Fibroblast of lung (primary cell): ENCODE measurements around the gene DMWD. TPM values are rescaled to one million over a fixed set of nuclear protein-coding genes. Genes with fewer than 3 reads are reported as not detected.
A peak's percentile ranks its signal among the peaks of the same experiment; 100 is the strongest.

ENCODE experiments used
- DNase-seq, 2 donors: peaks; one replicate each; pipeline versions ENCODE4 v3.0.0 to v3.0.0-alpha.2; 2010; ENCODE audit warnings: low read depth in 2 of 2
- H2AFZ ChIP-seq: 2 replicates; pipeline ENCODE4 v1.5.1; 2012; ENCODE audit warnings: low read length, control low read depth, inconsistent platforms
- H3K27ac ChIP-seq: 2 replicates; pipeline ENCODE4 v1.5.1; 2011; ENCODE audit warnings: low read length, control low read depth; ENCODE audit not compliant: insufficient read depth
- H3K27me3 ChIP-seq: 2 replicates; pipeline ENCODE4 v1.5.1; 2011; ENCODE audit warnings: mild to moderate bottlenecking, low read length; ENCODE audit not compliant: control insufficient read depth, insufficient read depth
- H3K36me3 ChIP-seq: 2 replicates; pipeline ENCODE4 v1.5.1; 2011; ENCODE audit warnings: low read length; ENCODE audit not compliant: control insufficient read depth, insufficient read depth
- H3K4me1 ChIP-seq: 2 replicates; pipeline ENCODE4 v1.5.1; 2011; ENCODE audit warnings: low read length; ENCODE audit not compliant: control insufficient read depth, insufficient read depth; ENCODE audit errors: extremely low read depth
- H3K4me2 ChIP-seq: 2 replicates; pipeline ENCODE4 v1.5.1; 2011; ENCODE audit warnings: low read length, control low read depth; ENCODE audit not compliant: insufficient read depth; ENCODE audit errors: extremely low read depth
- H3K4me3 ChIP-seq, 4 experiments: fragments of 200-600 bp in 1 of 4; sonication (generic) in 1 of 4; replicated peaks in 1 of 4; 2 replicates each; pipeline ENCODE4 v1.5.1; 2011 to 2016; ENCODE audit warnings: low read length in 4 of 4, low read depth in 3 of 4, mild to moderate bottlenecking in 3 of 4, control low read depth in 2 of 4, inconsistent platforms in 1 of 4, mixed read lengths in 1 of 4; ENCODE audit not compliant: insufficient read depth in 1 of 4; ENCODE audit errors: control extremely low read depth in 1 of 4
- H3K79me2 ChIP-seq: 2 replicates; pipeline ENCODE4 v1.5.1; 2012; ENCODE audit warnings: mild to moderate bottlenecking, low read length, inconsistent platforms; ENCODE audit not compliant: control insufficient read depth, insufficient read depth
- H3K9ac ChIP-seq: 2 replicates; pipeline ENCODE4 v1.5.1; 2011; ENCODE audit warnings: mild to moderate bottlenecking, low read length, control low read depth; ENCODE audit not compliant: insufficient read depth
- H3K9me3 ChIP-seq: 2 replicates; pipeline ENCODE4 v1.5.1; 2012; ENCODE audit warnings: low read depth, low read length; ENCODE audit not compliant: control insufficient read depth, insufficient read depth
- H4K20me1 ChIP-seq: 2 replicates; pipeline ENCODE4 v1.5.1; 2011; ENCODE audit warnings: low read length; ENCODE audit not compliant: control insufficient read depth, insufficient read depth; ENCODE audit errors: extremely low read depth
- EZH2 ChIP-seq: IDR thresholded peaks from 2 replicates; pipeline ENCODE4 v1.5.1; 2012; ENCODE audit warnings: low read length, control low read depth, mild to moderate bottlenecking; ENCODE audit errors: missing control alignments
- polyA plus RNA-seq, 2 donors: library from polyadenylated mRNA; depleted of rRNA in 1 of 2; stranded (reverse) in 1 of 2; unstranded in 1 of 2; fragments of >200 nt; gene quantifications; 2 replicates each; pipeline ENCODE4 v1.2.1, GENCODE V29; 2011 to 2012; ENCODE audit warnings: missing spikeins in 1 of 2
- total RNA-seq: library from RNA; depleted of rRNA; stranded (reverse); fragments of >200 nt; gene quantifications from 2 replicates; pipeline ENCODE4 v1.2.1, GENCODE V29; 2014
- TF ChIP-seq, protein P1 (sequence below), 2 donors: IDR thresholded peaks in 1 of 2; conservative IDR thresholded peaks in 1 of 2; 1 replicate in 1 of 2; 2 replicates in 1 of 2; pipeline ENCODE4 v1.5.1; 2011 to 2012; ENCODE audit warnings: low read length in 2 of 2, control low read depth in 1 of 2, inconsistent platforms in 1 of 2, low read depth in 1 of 2, mild to moderate bottlenecking in 1 of 2

DMWD gene
- total and polyA plus RNA-seq, 2 donors (not counting 1 experiment from before 2014, with no cell fraction given) = 18.1 to 33.5 TPM

DNA sequence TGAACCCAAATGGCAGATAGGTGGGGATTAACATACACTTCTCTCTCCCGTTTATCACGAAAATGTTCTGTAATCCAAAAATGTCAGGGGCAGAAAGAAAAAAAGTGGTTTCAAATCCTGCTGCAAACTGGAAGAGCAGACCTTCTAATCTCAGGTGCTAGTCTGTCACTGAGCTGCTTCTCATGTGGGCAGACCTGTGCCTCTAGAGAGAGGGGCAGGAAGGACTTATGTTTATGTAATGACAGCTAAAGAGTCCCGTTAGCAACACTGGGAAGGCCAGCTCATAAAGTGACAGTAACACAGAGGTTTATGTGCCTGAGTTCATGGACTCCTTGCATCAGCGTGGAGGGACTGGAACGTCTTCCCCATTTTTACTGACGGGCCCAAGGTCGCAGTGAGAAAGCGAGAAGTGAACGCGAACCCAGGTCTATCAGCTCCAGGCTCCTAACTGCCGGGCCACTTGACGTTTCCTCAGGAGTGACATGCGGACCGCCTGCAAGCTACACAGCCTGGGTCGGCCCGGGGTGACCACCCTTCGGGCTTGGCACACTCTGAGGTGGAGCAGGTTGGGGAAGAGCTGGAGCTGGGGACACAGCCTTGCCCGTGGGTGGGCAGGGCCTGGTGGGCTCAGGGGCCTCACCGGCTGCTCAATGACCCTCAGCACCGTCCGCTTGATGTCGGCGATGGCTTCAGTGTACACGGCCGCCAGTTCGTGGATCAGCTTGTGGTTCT is 32.1 kb upstream of the DMWD start:
- no peak overlapping the region for H3K4me2 ChIP-seq
- H3K4me3 ChIP-seq = no peak overlapping the region
- no peaks in the 10 kb centered on the region for H3K4me1 ChIP-seq
- no peaks in the 10 kb centered on the region for H3K27me3 ChIP-seq
- no peak overlapping the region for H2AFZ ChIP-seq
- no peak overlapping the region for H3K9ac ChIP-seq
- H3K27ac ChIP-seq = no peak overlapping the region
- DNase-seq = no peak
- no peaks in the 10 kb centered on the region for H3K79me2 ChIP-seq
- H3K36me3 ChIP-seq = peaks cover 43% of the 10 kb centered on the region
- TF ChIP-seq, protein P1, sequence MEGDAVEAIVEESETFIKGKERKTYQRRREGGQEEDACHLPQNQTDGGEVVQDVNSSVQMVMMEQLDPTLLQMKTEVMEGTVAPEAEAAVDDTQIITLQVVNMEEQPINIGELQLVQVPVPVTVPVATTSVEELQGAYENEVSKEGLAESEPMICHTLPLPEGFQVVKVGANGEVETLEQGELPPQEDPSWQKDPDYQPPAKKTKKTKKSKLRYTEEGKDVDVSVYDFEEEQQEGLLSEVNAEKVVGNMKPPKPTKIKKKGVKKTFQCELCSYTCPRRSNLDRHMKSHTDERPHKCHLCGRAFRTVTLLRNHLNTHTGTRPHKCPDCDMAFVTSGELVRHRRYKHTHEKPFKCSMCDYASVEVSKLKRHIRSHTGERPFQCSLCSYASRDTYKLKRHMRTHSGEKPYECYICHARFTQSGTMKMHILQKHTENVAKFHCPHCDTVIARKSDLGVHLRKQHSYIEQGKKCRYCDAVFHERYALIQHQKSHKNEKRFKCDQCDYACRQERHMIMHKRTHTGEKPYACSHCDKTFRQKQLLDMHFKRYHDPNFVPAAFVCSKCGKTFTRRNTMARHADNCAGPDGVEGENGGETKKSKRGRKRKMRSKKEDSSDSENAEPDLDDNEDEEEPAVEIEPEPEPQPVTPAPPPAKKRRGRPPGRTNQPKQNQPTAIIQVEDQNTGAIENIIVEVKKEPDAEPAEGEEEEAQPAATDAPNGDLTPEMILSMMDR (conservative IDR thresholded peaks at IDR 0.05 in 1 of 2, IDR thresholded peaks at IDR 0.05 in 1 of 2; ENCODE audit: low read depth in 1 of 2, low read length in 2 of 2) = no peak
- TF ChIP-seq EZH2 = no peak
- H4K20me1 ChIP-seq = no peaks in the 10 kb centered on the region
- no peaks in the 10 kb centered on the region for H3K9me3 ChIP-seq

DNA sequence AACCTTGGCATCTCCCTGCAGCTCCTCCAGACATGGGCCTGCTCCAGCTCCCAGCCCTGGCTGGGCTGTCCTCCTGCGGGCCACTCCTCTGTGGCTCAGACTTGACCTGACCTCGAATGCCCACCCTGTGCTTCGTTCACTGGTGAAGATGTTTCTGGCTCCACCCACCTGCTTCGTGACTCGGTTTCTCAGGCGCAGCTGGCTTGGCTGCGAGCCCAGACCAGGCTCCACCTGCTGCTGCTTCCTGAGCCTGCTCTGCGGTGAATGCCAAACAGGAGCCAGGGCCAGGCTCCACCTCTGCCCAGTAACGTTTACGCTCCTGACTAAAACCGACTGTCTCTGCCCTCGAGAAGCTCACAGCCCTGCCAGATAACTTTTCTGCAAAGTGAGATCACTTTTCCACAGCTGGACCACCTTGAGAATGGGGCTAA is 31.4 kb upstream of the DMWD start:
- Histone ChIP-seq H3K4me2 (no peak overlapping the region), H3K27me3 (no peaks in the 10 kb centered on the region), H3K36me3 (peaks cover 41% of the 10 kb centered on the region), H3K4me3 (no peak overlapping the region), H3K79me2 (no peaks in the 10 kb centered on the region), H4K20me1 (no peaks in the 10 kb centered on the region), H3K9ac (no peak overlapping the region), H2AFZ (no peak overlapping the region), H3K27ac (no peak overlapping the region), H3K4me1 (no peaks in the 10 kb centered on the region), H3K9me3 (no peaks in the 10 kb centered on the region)
- no peak for TF ChIP-seq EZH2
- TF ChIP-seq, protein P1 (conservative IDR thresholded peaks at IDR 0.05 in 1 of 2, IDR thresholded peaks at IDR 0.05 in 1 of 2; ENCODE audit: low read depth in 1 of 2, low read length in 2 of 2) = no peak
- DNase-seq = peak in 1 of 2 donors; percentile 54

DNA sequence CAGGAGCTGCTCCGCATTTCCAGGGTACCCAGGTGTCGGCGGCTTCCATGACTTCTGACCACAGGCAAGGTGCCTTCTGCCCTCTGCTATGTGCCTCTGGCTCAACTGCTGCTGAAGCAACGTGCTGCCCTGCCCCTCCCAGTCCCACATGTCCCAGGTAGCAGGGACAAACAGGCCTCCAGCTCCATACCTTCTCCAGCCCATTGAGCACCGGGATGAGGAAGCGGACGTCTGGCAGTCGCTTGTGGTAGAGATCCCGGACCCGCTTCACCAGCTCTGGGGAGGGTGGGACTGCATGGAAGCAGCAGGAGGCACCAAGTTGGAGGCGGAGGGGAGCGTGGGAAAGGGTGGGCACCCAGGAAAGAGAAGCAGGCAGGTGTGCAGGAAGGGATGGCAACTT is 30.5 kb upstream of the DMWD start:
- H3K79me2 ChIP-seq = no peaks in the 10 kb centered on the region
- no peak overlapping the region for H3K9ac ChIP-seq
- H3K9me3 ChIP-seq = no peaks in the 10 kb centered on the region
- H3K36me3 ChIP-seq = peaks cover 36% of the 10 kb centered on the region
- DNase-seq = no peak
- H3K4me2 ChIP-seq = no peak overlapping the region
- H3K4me1 ChIP-seq = no peaks in the 10 kb centered on the region
- no peak overlapping the region for H3K4me3 ChIP-seq
- H3K27ac ChIP-seq = no peak overlapping the region
- H4K20me1 ChIP-seq = no peaks in the 10 kb centered on the region
- no peak for TF ChIP-seq EZH2
- TF ChIP-seq, protein P1 (conservative IDR thresholded peaks at IDR 0.05 in 1 of 2, IDR thresholded peaks at IDR 0.05 in 1 of 2; ENCODE audit: low read depth in 1 of 2, low read length in 2 of 2) = no peak
- H3K27me3 ChIP-seq = no peaks in the 10 kb centered on the region
- H2AFZ ChIP-seq = no peak overlapping the region
